ENCODE data around the gene ALKBH3.

The ALKBH3 gene

GRCh38 chr11:43861141-43861540 is 19.5 kb upstream of the ALKBH3 start:
- Histone ChIP-seq H2AFZ (ENCODE audit: low read depth, low read length) (no peak overlapping the region), H4K8ac (ENCODE audit: low read length) (no peak overlapping the region), H2BK120ac (ENCODE audit: low read depth, low read length) (no peak overlapping the region), H2AK5ac (ENCODE audit: low read length, severe bottlenecking) (no peak overlapping the region), H3K9ac (ENCODE audit: low read length) (no peak overlapping the region), H4K91ac (ENCODE audit: low read length) (no peak overlapping the region), H3K36me3 (ENCODE audit: control insufficient read depth in 1 of 2, insufficient read depth in 2 of 2, low read depth in 1 of 2, low read length in 2 of 2) (peaks cover 3 to 5% of the 10 kb centered on the region in 2 experiments), H3K4me2 (ENCODE audit: low read length, poor library complexity, severe bottlenecking) (no peak overlapping the region), H3K9me3 (ENCODE audit: control insufficient read depth, low read length) (peaks cover 3% of the 10 kb centered on the region), H2BK15ac (ENCODE audit: low read depth, poor library complexity, severe bottlenecking) (no peak overlapping the region), H2BK12ac (ENCODE audit: low read length in 2 of 2) (no peak overlapping the region), H2BK5ac (ENCODE audit: low read depth, low read length, poor library complexity, severe bottlenecking) (no peak overlapping the region), H3K4ac (ENCODE audit: low read depth in 1 of 2, low read length in 2 of 2) (no peak overlapping the region), H3K14ac (ENCODE audit: low read length in 2 of 2) (no peak overlapping the region), H3K27me3 (ENCODE audit: control insufficient read depth in 1 of 2, insufficient read depth in 1 of 2, low read length in 2 of 2) (no peaks in the 10 kb centered on the region), H3K27ac (ENCODE audit: low read length, poor library complexity, severe bottlenecking) (no peak overlapping the region), H3K4me3 (ENCODE audit: insufficient read depth in 1 of 2, low read depth in 1 of 2, low read length in 2 of 2) (no peak overlapping the region), H3K23ac (ENCODE audit: low read length in 2 of 2) (no peak overlapping the region), H3K79me1 (replicated peaks; ENCODE audit: low read length, poor library complexity, severe bottlenecking) (no peaks in the 10 kb centered on the region), H3K4me1 (ENCODE audit: control insufficient read depth, insufficient read depth, low read depth, low read length) (no peaks in the 10 kb centered on the region), H3K18ac (ENCODE audit: low read depth in 1 of 2, low read length in 2 of 2) (no peak overlapping the region)
- DNase-seq: no peak
- no CpG with 5 or more reads among the region's 2 CpGs for WGBS

DNA sequence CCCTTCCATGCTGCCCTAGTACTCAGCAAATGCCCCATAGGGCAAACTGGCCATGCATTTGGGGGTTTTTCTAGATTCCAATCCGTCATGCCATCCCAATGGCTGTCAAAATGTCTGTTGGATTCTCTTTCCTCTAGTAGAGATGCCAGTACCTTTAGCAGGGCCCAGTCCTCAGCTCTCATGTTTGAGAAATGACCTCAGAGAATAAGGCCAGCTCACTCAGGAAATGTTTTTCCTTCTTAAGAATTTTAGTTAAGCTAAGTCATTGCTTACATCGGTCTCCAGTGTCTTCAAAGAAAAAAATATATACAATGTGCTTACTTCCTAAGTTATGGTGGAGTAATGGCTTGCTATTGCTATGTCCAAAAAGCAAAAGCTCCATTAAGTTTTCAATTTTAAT is 14.1 kb upstream of the ALKBH3 start:
- Histone ChIP-seq H3K79me1 (replicated peaks; ENCODE audit: low read length, poor library complexity, severe bottlenecking) (no peaks in the 10 kb centered on the region), H3K9me3 (ENCODE audit: control insufficient read depth, low read length) (peaks cover 3% of the 10 kb centered on the region), H3K4me3 (ENCODE audit: insufficient read depth in 1 of 2, low read depth in 1 of 2, low read length in 2 of 2) (no peak overlapping the region), H2AK5ac (ENCODE audit: low read length, severe bottlenecking) (no peak overlapping the region), H3K14ac (ENCODE audit: low read length in 2 of 2) (no peak overlapping the region), H3K23ac (ENCODE audit: low read length in 2 of 2) (no peak overlapping the region), H4K8ac (ENCODE audit: low read length) (peak overlapping the region; percentile 53), H2BK15ac (ENCODE audit: low read depth, poor library complexity, severe bottlenecking) (no peak overlapping the region), H4K91ac (ENCODE audit: low read length) (no peak overlapping the region), H2AFZ (ENCODE audit: low read depth, low read length) (no peak overlapping the region), H2BK12ac (ENCODE audit: low read length in 2 of 2) (no peak overlapping the region), H2BK5ac (ENCODE audit: low read depth, low read length, poor library complexity, severe bottlenecking) (no peak overlapping the region), H3K27me3 (ENCODE audit: control insufficient read depth in 1 of 2, insufficient read depth in 1 of 2, low read length in 2 of 2) (peaks cover 4% of the 10 kb centered on the region in 2 experiments), H3K27ac (ENCODE audit: low read length, poor library complexity, severe bottlenecking) (no peak overlapping the region), H3K4ac (ENCODE audit: low read depth in 1 of 2, low read length in 2 of 2) (no peak overlapping the region), H3K4me1 (ENCODE audit: control insufficient read depth, insufficient read depth, low read depth, low read length) (peaks cover 4% of the 10 kb centered on the region), H3K18ac (ENCODE audit: low read depth in 1 of 2, low read length in 2 of 2) (peak overlapping the region in 1 of 2 experiments; percentile 62), H3K4me2 (ENCODE audit: low read length, poor library complexity, severe bottlenecking) (no peak overlapping the region), H3K36me3 (ENCODE audit: control insufficient read depth in 1 of 2, insufficient read depth in 2 of 2, low read depth in 1 of 2, low read length in 2 of 2) (no peaks in the 10 kb centered on the region), H3K9ac (ENCODE audit: low read length) (no peak overlapping the region), H2BK120ac (ENCODE audit: low read depth, low read length) (no peak overlapping the region)
- 100% methylated on average over 1 of the region's 2 CpGs for WGBS
- peak; percentile 84 for DNase-seq

DNA sequence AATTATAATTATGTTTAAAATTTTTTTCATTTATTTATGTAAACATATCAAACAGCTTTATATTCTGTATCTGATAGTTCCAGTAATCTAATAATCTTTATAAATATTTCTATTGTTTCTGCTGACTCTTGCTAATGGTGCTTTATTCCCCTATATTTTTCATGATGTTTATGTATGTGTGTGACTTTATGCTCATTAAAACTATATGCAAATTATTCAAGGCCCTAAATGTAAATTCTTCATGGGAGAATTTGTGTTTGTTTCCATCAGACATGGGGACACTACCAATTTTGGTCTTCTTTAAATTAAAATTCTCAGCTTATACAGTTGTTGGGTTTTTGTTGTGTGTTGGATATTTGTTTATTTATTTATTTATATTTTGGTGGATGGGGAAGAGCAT is 13.7 kb upstream of the ALKBH3 start:
- Histone ChIP-seq H3K4me1 (ENCODE audit: control insufficient read depth, insufficient read depth, low read depth, low read length) (peaks cover 4% of the 10 kb centered on the region), H3K79me1 (replicated peaks; ENCODE audit: low read length, poor library complexity, severe bottlenecking) (no peaks in the 10 kb centered on the region), H3K14ac (ENCODE audit: low read length in 2 of 2) (no peak overlapping the region), H2AK5ac (ENCODE audit: low read length, severe bottlenecking) (no peak overlapping the region), H4K91ac (ENCODE audit: low read length) (no peak overlapping the region), H3K4me2 (ENCODE audit: low read length, poor library complexity, severe bottlenecking) (no peak overlapping the region), H3K9me3 (ENCODE audit: control insufficient read depth, low read length) (peaks cover 3% of the 10 kb centered on the region), H3K18ac (ENCODE audit: low read depth in 1 of 2, low read length in 2 of 2) (no peak overlapping the region), H3K27me3 (ENCODE audit: control insufficient read depth in 1 of 2, insufficient read depth in 1 of 2, low read length in 2 of 2) (peaks cover 7% of the 10 kb centered on the region in 2 experiments), H2BK15ac (ENCODE audit: low read depth, poor library complexity, severe bottlenecking) (no peak overlapping the region), H2BK120ac (ENCODE audit: low read depth, low read length) (no peak overlapping the region), H3K36me3 (ENCODE audit: control insufficient read depth in 1 of 2, insufficient read depth in 2 of 2, low read depth in 1 of 2, low read length in 2 of 2) (no peaks in the 10 kb centered on the region), H3K9ac (ENCODE audit: low read length) (no peak overlapping the region), H3K4ac (ENCODE audit: low read depth in 1 of 2, low read length in 2 of 2) (no peak overlapping the region), H2BK5ac (ENCODE audit: low read depth, low read length, poor library complexity, severe bottlenecking) (no peak overlapping the region), H4K8ac (ENCODE audit: low read length) (no peak overlapping the region), H3K27ac (ENCODE audit: low read length, poor library complexity, severe bottlenecking) (no peak overlapping the region), H2BK12ac (ENCODE audit: low read length in 2 of 2) (no peak overlapping the region), H3K23ac (ENCODE audit: low read length in 2 of 2) (no peak overlapping the region), H2AFZ (ENCODE audit: low read depth, low read length) (no peak overlapping the region), H3K4me3 (ENCODE audit: insufficient read depth in 1 of 2, low read depth in 1 of 2, low read length in 2 of 2) (no peak overlapping the region)
- DNase-seq: no peak

DNA sequence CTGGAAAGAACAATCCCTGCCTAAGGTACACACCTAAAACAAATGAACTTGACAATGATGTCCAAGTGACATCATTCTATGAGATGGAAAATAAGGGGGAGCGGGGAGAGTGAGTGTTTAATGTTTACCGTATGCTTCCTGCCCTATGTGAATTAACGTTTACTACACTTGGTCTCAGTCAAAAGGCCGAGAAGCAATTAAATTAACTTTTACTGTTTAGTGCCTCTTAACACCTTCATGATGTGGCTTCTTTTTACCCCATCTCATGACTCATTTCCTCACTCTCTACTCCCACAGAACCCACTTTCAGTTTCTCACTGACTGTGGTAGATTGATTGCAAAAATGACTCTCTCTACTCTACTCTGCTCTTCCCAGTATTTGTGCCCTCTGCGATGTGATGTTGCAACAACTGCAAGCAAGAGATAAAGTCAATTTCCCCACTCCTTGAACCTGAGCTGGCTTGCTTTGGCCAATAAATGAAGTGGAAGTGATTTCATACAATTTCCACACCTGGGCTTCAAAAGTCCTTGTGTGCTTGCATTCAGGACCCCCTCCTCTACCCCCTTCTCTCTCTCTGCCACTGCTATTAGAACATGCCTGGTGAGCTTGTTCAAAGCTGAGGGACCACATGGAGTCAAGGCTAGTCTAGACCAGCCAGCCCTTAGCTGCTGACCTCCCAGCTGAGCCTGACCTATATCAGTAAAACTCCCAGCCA is 11.6 kb upstream of the ALKBH3 start:
- no peaks in the 10 kb centered on the region for H3K79me1 ChIP-seq (replicated peaks; ENCODE audit: low read length, poor library complexity, severe bottlenecking)
- no peak overlapping the region for H2BK12ac ChIP-seq (ENCODE audit: low read length in 2 of 2)
- H4K91ac ChIP-seq (ENCODE audit: low read length): no peak overlapping the region
- peaks cover 21 to 25% of the 10 kb centered on the region in 2 experiments for H3K27me3 ChIP-seq (ENCODE audit: control insufficient read depth in 1 of 2, insufficient read depth in 1 of 2, low read length in 2 of 2)
- peaks cover 4% of the 10 kb centered on the region for H3K4me1 ChIP-seq (ENCODE audit: control insufficient read depth, insufficient read depth, low read depth, low read length)
- no peak overlapping the region for H3K4ac ChIP-seq (ENCODE audit: low read depth in 1 of 2, low read length in 2 of 2)
- no peak overlapping the region for H3K27ac ChIP-seq (ENCODE audit: low read length, poor library complexity, severe bottlenecking)
- H3K18ac ChIP-seq (ENCODE audit: low read depth in 1 of 2, low read length in 2 of 2): peak overlapping the region; percentile 34 to 67
- peak overlapping the region; percentile 14 for H2BK5ac ChIP-seq (ENCODE audit: low read depth, low read length, poor library complexity, severe bottlenecking)
- 1% methylated on average over 4 of the region's 5 CpGs for WGBS
- H2AFZ ChIP-seq (ENCODE audit: low read depth, low read length): no peak overlapping the region
- peak overlapping the region; percentile 16 for H3K9ac ChIP-seq (ENCODE audit: low read length)
- H2BK15ac ChIP-seq (ENCODE audit: low read depth, poor library complexity, severe bottlenecking): no peak overlapping the region
- H2AK5ac ChIP-seq (ENCODE audit: low read length, severe bottlenecking): no peak overlapping the region
- no peak overlapping the region for H2BK120ac ChIP-seq (ENCODE audit: low read depth, low read length)
- no peak overlapping the region for H3K23ac ChIP-seq (ENCODE audit: low read length in 2 of 2)
- H3K4me3 ChIP-seq (ENCODE audit: insufficient read depth in 1 of 2, low read depth in 1 of 2, low read length in 2 of 2): no peak overlapping the region
- H3K14ac ChIP-seq (ENCODE audit: low read length in 2 of 2): no peak overlapping the region
- no peaks in the 10 kb centered on the region for H3K36me3 ChIP-seq (ENCODE audit: control insufficient read depth in 1 of 2, insufficient read depth in 2 of 2, low read depth in 1 of 2, low read length in 2 of 2)
- DNase-seq: peak; percentile 95
- peak overlapping the region; percentile 9 for H4K8ac ChIP-seq (ENCODE audit: low read length)
- peaks cover 3% of the 10 kb centered on the region for H3K9me3 ChIP-seq (ENCODE audit: control insufficient read depth, low read length)
- no peak overlapping the region for H3K4me2 ChIP-seq (ENCODE audit: low read length, poor library complexity, severe bottlenecking)

Data from mesenchymal stem cell (in vitro differentiated cells and primary cell).